Raji (cell line): ENCODE data around the gene GALNT11.

Source experiments
- POLR2A ChIP-seq: IDR thresholded peaks from 2 replicates; pipeline ENCODE4 v1.6.1; 2011; ENCODE audit warnings: low read depth, low read length, control low read depth; ENCODE audit not compliant: insufficient read depth

The GALNT11 gene

GRCh38 chr7:152136686-152137085 lies 111.2 kb downstream of the GALNT11 start:
- TF ChIP-seq POLR2A = no peak

GRCh38 chr7:152137476-152138025 lies 112.1 kb downstream of the GALNT11 start:
- TF ChIP-seq POLR2A = no peak

- TF ChIP-seq POLR2A = no peak
Measured at GRCh38 chr7:152140067-152140466, 114.6 kb downstream of the GALNT11 start.

GRCh38 chr7:152140560-152140959 lies 115.1 kb downstream of the GALNT11 start:
- TF ChIP-seq POLR2A = no peak

GRCh38 chr7:152142976-152143595 lies 117.6 kb downstream of the GALNT11 start:
- no peak for TF ChIP-seq POLR2A

- no peak for TF ChIP-seq POLR2A
Measured at GRCh38 chr7:152144557-152145245, 119.2 kb downstream of the GALNT11 start.

GRCh38 chr7:152145853-152146466 lies 120.5 kb downstream of the GALNT11 start:
- TF ChIP-seq POLR2A = no peak

GRCh38 chr7:152148706-152149105 lies 123.2 kb downstream of the GALNT11 start:
- no peak for TF ChIP-seq POLR2A

- TF ChIP-seq POLR2A = no peak
Measured at GRCh38 chr7:152149363-152149762, 123.9 kb downstream of the GALNT11 start.

GRCh38 chr7:152152267-152152666 lies 126.8 kb downstream of the GALNT11 start:
- TF ChIP-seq POLR2A = no peak

- TF ChIP-seq POLR2A = no peak
Measured at GRCh38 chr7:152158801-152159587, 133.5 kb downstream of the GALNT11 start.

GRCh38 chr7:152161171-152161570 lies 135.7 kb downstream of the GALNT11 start:
- TF ChIP-seq POLR2A = no peak

GRCh38 chr7:152162287-152162686 lies 136.8 kb downstream of the GALNT11 start:
- TF ChIP-seq POLR2A = no peak
